HL-60 (cell line): ENCODE results near the gene RPL10A.

Source experiments
- DNase-seq, 2 experiments: peaks; one replicate each; pipeline ENCODE4 v3.0.0-alpha.2; 2010 to 2020; ENCODE audit warnings: low read depth in 1 of 2, low spot score in 1 of 2
- H3K27ac ChIP-seq: fragments of 250-450 bp; sonication (Bioruptor Pico); replicated peaks from 2 replicates; pipeline ENCODE4 v1.5.1; 2020; ENCODE audit warnings: mild to moderate bottlenecking, moderate library complexity
- H3K27me3 ChIP-seq: fragments of 250-450 bp; sonication (Bioruptor Pico); 2 replicates; pipeline ENCODE4 v1.5.1; 2021; ENCODE audit warnings: mild to moderate bottlenecking, moderate library complexity; ENCODE audit not compliant: insufficient read depth, poor library complexity, severe bottlenecking
- H3K4me3 ChIP-seq: replicated peaks from 2 replicates; pipeline ENCODE4 v1.5.1; 2011; ENCODE audit warnings: mild to moderate bottlenecking, control low read depth, low read length; ENCODE audit not compliant: insufficient read depth
- GABPA ChIP-seq: IDR thresholded peaks from 2 replicates; pipeline ENCODE4 v1.6.1; 2012; ENCODE audit warnings: low read depth
- POLR2AphosphoS5 ChIP-seq: IDR thresholded peaks from 2 replicates; pipeline ENCODE4 v1.6.1; 2012; ENCODE audit warnings: low read depth
- SPI1 ChIP-seq: IDR thresholded peaks from 2 replicates; pipeline ENCODE4 v1.6.1; 2012; ENCODE audit warnings: low read depth, mild to moderate bottlenecking, borderline replicate concordance
- TF ChIP-seq, protein P1 (sequence below): IDR thresholded peaks from one replicate; pipeline ENCODE4 v1.5.1; 2011; ENCODE audit warnings: low read length, control low read depth, inconsistent platforms; ENCODE audit not compliant: insufficient read depth
- TF ChIP-seq, protein P2 (sequence below): IDR thresholded peaks from 2 replicates; pipeline ENCODE4 v1.6.1; 2012; ENCODE audit warnings: low read depth; ENCODE audit not compliant: insufficient replicate concordance

The RPL10A gene

DNA sequence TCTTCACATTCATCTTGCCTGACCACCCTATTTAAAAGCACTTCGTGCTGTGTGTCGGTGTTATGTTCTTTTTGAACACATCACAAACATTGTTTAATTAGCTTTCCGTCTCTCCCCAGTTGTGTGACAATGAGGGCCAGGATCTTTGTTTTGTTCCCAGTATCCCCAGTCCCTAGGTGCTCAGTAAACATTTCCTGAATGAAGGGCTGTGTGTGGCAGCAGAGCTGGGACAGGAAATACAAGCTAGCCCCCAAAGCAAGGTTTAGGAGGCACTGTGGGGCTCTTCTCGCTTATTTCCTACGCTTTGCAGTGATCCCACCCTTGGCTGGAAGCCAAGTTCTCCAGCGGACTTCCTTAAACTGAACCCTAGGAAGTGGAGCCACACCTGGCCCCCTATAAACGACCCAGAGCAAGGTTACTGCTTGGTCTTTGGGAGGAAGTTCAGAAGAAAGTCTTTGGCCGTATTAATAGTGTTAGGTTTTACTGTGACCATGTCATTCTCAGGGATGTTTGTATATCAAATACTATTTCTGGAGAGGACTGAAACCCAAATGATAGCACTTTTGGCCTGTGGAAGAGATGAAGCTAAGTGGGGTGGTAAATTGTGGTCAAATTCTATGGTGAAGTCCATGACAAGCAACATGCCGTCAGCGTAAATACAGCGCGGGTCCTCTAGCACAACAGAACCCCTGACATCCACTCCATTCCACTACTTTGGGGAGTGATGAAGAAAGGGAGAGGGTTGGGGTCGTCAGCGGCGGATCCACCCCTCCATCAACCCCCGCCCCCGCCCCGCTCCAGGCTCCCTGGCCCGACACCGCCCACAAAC, 16.6 kb upstream of the RPL10A start:
- no peaks in the 10 kb centered on the region for H3K27me3 ChIP-seq
- DNase-seq, result no peak
- no peak overlapping the region for H3K27ac ChIP-seq
- TF ChIP-seq, protein P1, sequence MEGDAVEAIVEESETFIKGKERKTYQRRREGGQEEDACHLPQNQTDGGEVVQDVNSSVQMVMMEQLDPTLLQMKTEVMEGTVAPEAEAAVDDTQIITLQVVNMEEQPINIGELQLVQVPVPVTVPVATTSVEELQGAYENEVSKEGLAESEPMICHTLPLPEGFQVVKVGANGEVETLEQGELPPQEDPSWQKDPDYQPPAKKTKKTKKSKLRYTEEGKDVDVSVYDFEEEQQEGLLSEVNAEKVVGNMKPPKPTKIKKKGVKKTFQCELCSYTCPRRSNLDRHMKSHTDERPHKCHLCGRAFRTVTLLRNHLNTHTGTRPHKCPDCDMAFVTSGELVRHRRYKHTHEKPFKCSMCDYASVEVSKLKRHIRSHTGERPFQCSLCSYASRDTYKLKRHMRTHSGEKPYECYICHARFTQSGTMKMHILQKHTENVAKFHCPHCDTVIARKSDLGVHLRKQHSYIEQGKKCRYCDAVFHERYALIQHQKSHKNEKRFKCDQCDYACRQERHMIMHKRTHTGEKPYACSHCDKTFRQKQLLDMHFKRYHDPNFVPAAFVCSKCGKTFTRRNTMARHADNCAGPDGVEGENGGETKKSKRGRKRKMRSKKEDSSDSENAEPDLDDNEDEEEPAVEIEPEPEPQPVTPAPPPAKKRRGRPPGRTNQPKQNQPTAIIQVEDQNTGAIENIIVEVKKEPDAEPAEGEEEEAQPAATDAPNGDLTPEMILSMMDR, result no peak
- no peak for TF ChIP-seq POLR2AphosphoS5
- TF ChIP-seq, protein P2, sequence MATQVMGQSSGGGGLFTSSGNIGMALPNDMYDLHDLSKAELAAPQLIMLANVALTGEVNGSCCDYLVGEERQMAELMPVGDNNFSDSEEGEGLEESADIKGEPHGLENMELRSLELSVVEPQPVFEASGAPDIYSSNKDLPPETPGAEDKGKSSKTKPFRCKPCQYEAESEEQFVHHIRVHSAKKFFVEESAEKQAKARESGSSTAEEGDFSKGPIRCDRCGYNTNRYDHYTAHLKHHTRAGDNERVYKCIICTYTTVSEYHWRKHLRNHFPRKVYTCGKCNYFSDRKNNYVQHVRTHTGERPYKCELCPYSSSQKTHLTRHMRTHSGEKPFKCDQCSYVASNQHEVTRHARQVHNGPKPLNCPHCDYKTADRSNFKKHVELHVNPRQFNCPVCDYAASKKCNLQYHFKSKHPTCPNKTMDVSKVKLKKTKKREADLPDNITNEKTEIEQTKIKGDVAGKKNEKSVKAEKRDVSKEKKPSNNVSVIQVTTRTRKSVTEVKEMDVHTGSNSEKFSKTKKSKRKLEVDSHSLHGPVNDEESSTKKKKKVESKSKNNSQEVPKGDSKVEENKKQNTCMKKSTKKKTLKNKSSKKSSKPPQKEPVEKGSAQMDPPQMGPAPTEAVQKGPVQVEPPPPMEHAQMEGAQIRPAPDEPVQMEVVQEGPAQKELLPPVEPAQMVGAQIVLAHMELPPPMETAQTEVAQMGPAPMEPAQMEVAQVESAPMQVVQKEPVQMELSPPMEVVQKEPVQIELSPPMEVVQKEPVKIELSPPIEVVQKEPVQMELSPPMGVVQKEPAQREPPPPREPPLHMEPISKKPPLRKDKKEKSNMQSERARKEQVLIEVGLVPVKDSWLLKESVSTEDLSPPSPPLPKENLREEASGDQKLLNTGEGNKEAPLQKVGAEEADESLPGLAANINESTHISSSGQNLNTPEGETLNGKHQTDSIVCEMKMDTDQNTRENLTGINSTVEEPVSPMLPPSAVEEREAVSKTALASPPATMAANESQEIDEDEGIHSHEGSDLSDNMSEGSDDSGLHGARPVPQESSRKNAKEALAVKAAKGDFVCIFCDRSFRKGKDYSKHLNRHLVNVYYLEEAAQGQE, result no peak
- no peak for TF ChIP-seq GABPA
- TF ChIP-seq SPI1, result no peak
- peak overlapping the region; percentile 79 for H3K4me3 ChIP-seq

DNA sequence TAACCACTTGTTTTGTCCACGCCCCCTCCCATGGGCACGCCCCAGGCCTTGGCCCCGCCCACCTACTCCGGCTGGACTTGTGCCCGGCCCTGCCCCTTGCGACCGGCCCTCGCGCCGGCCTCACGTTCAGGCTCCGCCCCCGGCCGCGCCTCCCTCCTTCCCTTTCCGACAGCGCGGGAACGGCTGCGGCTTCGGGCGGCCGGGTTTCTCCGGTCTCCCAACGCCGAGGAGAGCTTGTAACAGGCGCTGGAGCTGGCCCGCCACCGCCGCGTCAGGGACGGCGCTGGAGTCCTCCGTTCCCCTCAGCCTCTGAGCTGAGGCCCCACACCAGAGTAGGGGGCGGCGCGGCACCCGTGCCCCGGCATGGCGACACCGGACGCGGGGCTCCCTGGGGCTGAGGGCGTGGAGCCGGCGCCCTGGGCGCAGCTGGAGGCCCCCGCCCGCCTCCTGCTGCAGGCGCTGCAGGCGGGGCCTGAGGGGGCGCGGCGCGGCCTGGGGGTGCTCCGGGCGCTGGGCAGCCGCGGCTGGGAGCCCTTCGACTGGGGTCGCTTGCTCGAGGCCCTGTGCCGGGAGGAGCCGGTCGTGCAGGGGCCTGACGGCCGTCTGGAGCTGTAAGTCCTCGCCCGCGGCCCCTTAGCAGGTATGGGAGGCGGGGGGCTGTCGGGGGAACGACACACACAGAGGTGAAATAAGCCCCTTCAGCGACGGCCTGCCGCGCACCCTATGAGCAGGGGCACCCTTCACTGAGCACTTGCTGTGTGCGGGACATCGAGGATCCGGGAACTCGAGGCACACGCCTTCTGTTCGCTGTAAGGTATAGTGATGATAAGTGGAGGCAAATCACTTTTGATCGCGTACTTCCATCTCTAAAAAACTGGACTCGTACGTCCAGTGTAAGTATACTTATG, 15.8 kb upstream of the RPL10A start, which contains the start of gene FANCE:
Gene FANCE, plus strand, starts transcription at position 156 of the 908 bp plus-strand sequence. Its CDS starts 208 bp downstream, at position 364.
- DNase-seq, result peak; percentile 85 to 94
- 0 out of 2 replicates have a peak, but pooled peaks have one; percentile 45 for TF ChIP-seq POLR2AphosphoS5
- TF ChIP-seq, protein P1, result no peak
- no peak for TF ChIP-seq SPI1
- TF ChIP-seq GABPA, result no peak
- Histone ChIP-seq H3K27me3 (no peaks in the 10 kb centered on the region), H3K4me3 (peak within 1 kb of the TSS; percentile 79), H3K27ac (peak within 1 kb of the TSS; percentile 54)

DNA sequence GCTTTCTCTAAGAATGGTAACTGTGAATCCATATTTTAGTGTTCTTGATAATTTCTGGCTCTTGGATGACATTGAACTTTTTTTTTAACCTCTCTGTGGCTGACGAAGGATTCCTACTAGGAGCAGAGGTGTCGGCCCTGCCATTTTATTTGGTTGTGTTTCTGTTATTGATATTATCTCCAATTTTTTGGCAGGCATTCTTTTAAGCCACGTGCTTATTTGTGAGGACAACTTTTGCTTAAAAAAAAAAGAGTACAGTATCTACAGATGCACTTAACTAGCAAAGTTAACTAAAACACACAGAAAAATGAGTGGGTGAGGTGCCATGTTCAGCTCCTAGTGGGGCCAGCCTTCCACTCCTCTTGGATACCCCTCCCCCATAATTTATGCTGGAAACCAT, 15.0 kb upstream of the RPL10A start:
- H3K4me3 ChIP-seq, result peak overlapping the region; percentile 79
- H3K27me3 ChIP-seq, result no peaks in the 10 kb centered on the region
- DNase-seq, result no peak
- TF ChIP-seq SPI1 (no peak), POLR2AphosphoS5 (no peak), GABPA (no peak)
- TF ChIP-seq, protein P1, result no peak
- TF ChIP-seq, protein P2, result no peak
- no peak overlapping the region; the same call in 1 of the 2 replicates for H3K27ac ChIP-seq
